ENCODE results near the gene PHOX2B.
"Not testable (repeated sequence)": the region's sequence is repeated elsewhere in the genome, so short reads cannot be mapped to it uniquely, and the experiment has no call there.

Gene PHOX2B

GRCh38 chr4:41747230-41748055, 1.1 kb downstream of the PHOX2B start:
- DNase-seq = no peak

GRCh38 chr4:41746440-41747229, 1.9 kb downstream of the PHOX2B start:
- DNase-seq = no peak

GRCh38 chr4:41746025-41746439, 2.5 kb downstream of the PHOX2B start:
- no peak for DNase-seq

GRCh38 chr4:41745292-41746024, 3.1 kb downstream of the PHOX2B start:
- no peak for DNase-seq

GRCh38 chr4:41744572-41745291, 3.8 kb downstream of the PHOX2B start:
- no peak for DNase-seq

- no peak for DNase-seq
Measured at GRCh38 chr4:41741354-41741753, 7.2 kb downstream of the PHOX2B start.

GRCh38 chr4:41737491-41737890, 11.0 kb downstream of the PHOX2B start:
- DNase-seq = not testable (repeated sequence)

GRCh38 chr4:41734371-41734770, 14.2 kb downstream of the PHOX2B start:
- no peak for DNase-seq

- DNase-seq = no peak
Measured at GRCh38 chr4:41731569-41732126, 16.9 kb downstream of the PHOX2B start.

- no peak for DNase-seq
Measured at GRCh38 chr4:41728573-41728913, 20.0 kb downstream of the PHOX2B start.

GRCh38 chr4:41727861-41728572, 20.5 kb downstream of the PHOX2B start:
- no peak for DNase-seq

GRCh38 chr4:41725254-41725653, 23.3 kb downstream of the PHOX2B start:
- no peak for DNase-seq

GRCh38 chr4:41723286-41723685, 25.2 kb downstream of the PHOX2B start:
- no peak for DNase-seq

- no peak for DNase-seq
Measured at GRCh38 chr4:41722181-41722580, 26.3 kb downstream of the PHOX2B start.

- no peak for DNase-seq
Measured at GRCh38 chr4:41719417-41719816, 29.1 kb downstream of the PHOX2B start.

GRCh38 chr4:41718907-41719306, 29.6 kb downstream of the PHOX2B start:
- no peak for DNase-seq

- no peak for DNase-seq
Measured at GRCh38 chr4:41715155-41715554, 33.4 kb downstream of the PHOX2B start.

GRCh38 chr4:41714364-41715000, 34.0 kb downstream of the PHOX2B start:
- DNase-seq = no peak

- no peak for DNase-seq
Measured at GRCh38 chr4:41713768-41714167, 34.8 kb downstream of the PHOX2B start.

GRCh38 chr4:41712425-41712824, 36.1 kb downstream of the PHOX2B start:
- DNase-seq = no peak

GRCh38 chr4:41711654-41712053, 36.9 kb downstream of the PHOX2B start:
- DNase-seq = not testable (repeated sequence)
